ENCODE measurements around the gene ATAD3B.

DNA sequence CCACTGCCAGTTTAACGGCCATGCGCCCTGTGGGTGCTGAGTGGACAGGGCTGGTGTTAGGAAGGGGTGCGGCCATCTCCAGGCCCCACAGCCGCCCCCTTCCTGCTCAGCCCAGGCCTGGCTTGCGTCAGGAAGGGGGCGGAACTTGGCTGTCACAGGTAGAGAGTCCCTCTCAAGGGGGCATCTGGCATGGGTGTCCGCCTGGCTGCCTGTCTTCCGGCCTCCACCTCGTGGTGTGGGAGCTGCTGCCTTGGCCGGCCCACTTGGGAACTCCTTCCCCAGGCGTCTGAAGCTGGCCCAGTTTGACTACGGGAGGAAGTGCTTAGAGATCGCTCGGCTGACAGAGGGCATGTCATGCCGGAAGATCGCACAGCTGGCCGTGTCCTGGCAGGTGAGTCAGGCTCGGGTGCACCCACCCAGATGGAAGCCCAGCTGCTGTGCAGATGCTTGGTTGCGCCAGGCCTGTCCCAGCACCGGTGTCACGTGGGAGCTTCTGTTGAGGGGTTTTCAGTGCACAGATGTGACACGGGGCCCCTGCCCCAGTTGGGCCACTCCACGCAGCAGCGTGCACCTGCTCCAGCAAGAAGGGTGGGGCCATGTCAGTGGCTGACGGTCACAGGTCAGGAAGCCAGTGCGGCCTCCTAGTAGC, 9.1 kb upstream of the ATAD3B start:
- no peak for TF ChIP-seq EZH2 (IDR thresholded peaks at IDR 0.05)
- TF ChIP-seq POLR2AphosphoS5 (IDR thresholded peaks at IDR 0.05; ENCODE audit: borderline replicate concordance, low read depth, low read length): no peak
